Stimulated activated CD4-positive, alpha-beta T cell treated with anti-CD3 and anti-CD28 coated beads, Interleukin-15, amount 100 ng/mL, for 48 hours (primary cell): ENCODE data around the gene LHX2.

ENCODE experiments used
- DNase-seq, 2 donors: peaks; one replicate each; pipeline ENCODE4 v3.0.0-alpha.2; 2020; ENCODE audit warnings: low read depth in 2 of 2

LHX2 gene

DNA sequence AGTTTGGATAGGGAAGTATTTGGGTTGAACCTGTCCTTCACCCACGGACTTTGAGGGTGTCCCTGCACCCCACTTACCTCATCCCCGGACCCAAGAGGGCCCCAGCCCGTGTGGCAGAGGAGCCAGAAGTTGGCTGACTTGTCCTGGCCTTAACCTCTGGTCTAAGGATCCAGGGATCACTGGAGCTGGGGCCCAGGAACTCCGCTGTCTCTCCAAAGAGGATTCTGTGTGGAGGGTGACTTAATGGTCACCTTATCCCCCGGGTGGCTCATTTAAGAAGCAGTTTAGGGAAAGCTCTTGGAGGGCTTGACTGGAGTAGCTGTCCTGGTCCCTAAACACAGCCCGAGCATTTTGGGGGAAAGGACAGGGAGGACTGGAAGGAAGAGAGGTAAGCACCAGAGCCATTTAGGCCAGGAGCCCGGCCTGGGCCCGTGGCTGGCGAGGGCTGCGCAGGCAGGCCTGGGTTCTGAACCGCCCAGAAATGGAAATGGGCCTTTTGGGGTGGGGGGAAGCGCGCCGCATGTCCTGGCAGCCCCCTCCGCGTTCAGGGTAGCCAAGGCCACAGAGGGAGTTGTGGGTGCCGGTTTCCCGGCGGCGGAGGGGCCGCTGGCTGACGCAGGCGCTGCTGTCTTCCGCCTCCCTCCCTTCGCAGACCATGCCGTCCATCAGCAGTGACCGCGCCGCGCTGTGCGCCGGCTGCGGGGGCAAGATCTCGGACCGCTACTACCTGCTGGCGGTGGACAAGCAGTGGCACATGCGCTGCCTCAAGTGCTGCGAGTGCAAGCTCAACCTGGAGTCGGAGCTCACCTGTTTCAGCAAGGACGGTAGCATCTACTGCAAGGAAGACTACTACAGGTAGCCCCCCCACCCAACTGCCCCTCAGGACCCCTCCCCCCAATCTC lies 2.0 kb downstream of the LHX2 start:
- no peak for DNase-seq

DNA sequence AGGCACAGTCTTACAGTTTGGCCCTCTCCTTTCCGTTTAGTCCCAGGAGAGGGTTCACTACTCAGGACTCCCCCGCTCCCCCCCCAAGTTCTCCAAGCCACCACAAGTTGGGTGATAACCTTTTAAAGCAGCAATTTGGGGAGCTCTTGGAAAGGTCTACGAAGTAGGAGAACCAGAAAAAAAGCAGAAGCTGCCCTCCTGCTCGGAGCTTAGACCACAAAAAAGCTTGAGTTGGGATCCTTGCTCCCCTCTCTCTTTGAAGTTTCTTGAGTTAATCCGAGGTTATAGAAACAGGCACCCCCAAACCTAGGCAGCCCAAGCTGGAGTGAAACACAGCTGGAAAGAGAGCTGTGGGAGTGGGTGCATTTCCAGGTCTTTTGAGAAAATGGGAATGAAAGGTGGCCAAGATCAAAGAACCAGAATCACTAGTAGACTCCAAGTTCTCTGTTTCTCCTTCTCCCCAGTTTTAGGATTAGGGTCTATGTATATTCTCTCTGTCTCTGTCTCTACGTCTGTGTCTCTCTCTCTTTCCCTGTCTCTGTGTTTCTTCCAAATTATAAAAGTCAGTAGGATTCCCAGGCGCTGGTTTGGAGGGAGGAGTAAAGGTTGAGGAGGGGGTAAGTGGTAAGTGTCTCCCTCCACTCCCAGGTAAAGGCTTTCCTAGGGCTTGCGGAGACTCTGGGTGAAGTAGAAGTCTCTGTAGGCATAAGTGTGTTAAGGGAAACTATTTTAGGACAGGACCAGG lies 2.8 kb downstream of the LHX2 start:
- no peak for DNase-seq

DNA sequence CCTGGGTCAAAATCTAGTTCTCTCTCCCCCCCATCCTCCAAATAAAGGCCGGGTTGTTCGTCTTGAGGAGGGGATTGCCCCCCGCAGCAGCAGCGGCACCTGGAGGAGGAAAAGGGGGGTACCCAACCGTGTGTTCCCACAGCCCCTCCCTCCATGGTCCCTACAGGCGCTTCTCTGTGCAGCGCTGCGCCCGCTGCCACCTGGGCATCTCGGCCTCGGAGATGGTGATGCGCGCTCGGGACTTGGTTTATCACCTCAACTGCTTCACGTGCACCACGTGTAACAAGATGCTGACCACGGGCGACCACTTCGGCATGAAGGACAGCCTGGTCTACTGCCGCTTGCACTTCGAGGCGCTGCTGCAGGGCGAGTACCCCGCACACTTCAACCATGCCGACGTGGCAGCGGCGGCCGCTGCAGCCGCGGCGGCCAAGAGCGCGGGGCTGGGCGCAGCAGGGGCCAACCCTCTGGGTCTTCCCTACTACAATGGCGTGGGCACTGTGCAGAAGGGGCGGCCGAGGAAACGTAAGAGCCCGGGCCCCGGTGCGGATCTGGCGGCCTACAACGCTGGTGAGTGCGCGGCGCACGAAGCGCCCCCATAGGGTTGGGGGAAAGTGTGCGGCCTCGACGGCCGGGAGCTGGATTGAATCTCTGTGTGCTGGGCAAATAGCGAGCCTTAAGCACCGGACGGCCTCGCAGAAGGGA lies 3.5 kb downstream of the LHX2 start:
- no peak for DNase-seq

DNA sequence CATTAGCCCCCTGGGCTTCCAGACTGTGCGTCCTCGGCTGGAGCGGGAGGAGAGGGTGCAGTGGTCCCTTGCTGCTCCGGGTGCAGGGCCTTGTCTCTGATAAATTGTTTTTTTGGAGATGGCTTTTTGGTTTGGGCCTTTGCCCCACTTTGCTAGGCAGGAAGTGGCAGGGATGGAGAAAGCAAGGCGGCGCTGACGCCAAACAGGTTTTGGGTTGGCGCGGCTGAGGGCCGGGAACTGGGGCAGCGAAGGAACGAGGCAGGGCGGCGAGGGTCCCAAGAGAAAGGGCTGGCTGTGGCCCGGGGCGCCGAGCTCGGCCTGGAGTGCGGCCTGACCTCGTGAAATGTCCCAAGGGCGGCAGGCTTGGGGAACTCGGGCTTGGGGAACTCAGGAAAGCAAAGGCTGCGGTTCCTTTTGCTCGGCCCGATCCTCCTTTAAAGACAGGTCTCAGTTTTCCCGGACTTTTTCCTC lies 4.1 kb downstream of the LHX2 start:
- DNase-seq = no peak

GRCh38 chr9:124016175-124017050 lies 4.8 kb downstream of the LHX2 start:
- DNase-seq = no peak

DNA sequence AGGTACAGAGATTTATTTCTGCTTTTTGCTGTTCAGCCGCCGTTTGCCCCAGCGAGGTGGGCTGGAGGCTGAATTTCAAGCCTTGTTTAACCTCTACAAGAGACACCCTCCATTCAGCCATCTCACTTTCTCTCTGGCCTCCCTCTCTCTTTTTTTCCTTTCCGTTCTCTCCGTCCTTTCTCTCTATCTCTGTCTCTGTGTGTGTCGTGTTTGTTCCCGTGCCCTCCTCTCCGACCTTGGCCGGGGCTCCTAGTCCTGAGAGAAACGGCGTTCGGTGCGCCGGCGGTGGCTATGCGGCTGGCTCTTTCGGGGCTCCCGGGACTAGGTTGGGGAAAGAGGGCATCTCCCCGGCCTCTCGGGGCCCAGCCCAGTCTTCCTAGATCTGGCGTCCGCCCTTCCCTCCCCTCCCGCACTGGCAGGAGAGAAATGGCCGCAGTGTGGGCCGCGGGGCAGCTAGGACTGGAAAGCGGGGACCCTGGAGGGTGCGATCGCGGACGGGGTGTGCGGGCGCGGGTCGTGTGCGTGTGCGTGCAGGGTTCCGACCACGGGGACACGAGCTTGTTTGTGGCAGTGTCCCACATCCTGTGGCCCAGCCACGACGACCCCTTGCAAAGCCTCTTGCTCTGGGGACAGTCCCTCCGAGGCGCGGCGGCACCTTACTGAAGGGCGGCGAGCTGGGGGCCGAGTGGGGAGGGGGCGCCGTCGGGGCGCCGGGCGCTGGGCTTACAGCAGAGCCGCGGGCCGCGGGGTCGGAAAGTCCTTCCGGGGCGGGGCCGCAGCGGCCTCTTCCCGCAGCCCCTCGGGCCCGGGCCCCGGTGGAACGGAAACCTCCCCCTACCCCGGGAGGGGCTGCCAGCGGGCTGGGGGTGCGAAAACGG lies 5.7 kb downstream of the LHX2 start:
- no peak for DNase-seq

GRCh38 chr9:124017929-124018729 lies 6.6 kb downstream of the LHX2 start:
- DNase-seq = no peak

DNA sequence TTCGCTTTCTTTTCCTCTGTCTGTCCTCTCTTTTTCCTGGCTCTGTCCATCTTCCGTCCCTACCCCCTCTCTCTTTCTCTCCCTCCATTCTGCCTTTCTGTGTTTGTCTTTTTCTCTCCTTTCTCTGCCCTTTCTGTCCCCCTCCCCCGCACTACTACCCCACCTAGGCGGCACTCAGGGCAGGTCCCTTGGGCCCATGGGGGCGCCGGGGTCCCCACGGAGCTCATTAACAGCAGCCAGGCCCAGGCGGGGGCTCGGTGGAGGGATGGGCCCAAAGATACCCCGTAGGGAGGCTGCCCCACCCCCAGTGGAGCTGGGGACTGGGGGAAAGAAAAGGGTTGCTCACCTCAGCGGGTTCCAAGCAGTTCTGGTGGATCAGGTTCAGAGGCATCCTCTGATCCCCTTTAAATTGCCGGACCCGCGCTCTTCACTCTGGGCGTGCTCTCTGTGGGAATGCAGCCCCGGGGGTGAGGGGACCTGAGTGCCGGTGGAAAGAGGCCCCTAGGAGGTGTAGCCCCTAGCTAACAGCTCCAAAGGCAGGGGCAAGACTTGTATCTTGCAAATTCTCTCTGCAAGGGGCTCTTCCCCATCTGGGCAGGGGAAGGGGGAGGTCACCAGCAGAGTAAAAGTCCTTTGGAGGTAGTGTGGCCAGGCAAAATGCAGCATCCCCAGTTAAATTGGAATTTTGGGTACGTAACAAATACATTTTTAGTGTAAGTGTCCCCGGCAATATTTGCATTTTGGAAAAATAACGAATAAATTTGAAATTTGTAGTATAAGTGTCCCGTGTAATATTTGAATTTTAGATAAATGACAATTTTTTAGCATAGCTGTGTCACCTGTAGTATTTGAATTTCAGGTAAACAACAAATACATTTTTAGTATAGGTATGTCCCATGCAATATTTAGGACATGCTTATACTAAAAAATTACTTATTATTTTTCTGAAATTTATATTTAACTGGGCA lies 7.4 kb downstream of the LHX2 start:
- DNase-seq = no peak

GRCh38 chr9:124019771-124020519 lies 8.4 kb downstream of the LHX2 start:
- no peak for DNase-seq

DNA sequence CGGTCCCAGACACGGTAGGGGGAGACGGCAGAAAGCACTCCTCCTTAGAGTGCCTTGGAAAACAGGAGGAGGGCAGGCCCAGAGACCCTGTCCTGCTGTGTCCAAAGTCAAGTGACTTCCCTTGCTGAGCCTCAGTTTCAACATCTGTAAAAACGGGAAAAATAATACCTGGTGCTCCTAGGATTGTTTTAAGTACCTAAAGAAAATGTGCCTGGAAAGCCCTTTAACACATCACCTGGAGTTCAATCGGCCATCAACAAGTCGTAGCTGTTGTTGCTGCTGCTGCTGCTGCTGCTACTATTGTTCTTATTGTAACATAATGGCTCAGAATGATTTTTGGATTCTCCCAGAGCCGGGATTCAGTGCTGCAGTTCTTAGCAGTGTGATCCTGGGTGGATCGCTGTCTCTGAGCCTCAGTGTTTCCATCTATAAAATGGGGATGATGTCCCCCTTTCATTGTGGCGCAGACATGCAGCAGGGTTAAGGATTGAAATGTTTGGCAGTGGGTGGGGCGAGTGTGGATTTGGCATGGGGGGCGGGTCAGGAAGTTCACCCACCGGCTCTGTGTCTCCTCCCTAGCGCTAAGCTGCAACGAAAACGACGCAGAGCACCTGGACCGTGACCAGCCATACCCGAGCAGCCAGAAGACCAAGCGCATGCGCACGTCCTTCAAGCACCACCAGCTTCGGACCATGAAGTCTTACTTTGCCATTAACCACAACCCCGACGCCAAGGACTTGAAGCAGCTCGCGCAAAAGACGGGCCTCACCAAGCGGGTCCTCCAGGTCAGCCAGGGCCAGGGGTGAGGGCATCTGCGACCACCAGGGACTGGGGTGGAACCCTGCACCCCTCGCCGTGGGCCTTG lies 9.2 kb downstream of the LHX2 start:
- DNase-seq = no peak

GRCh38 chr9:124021385-124021769 lies 9.8 kb downstream of the LHX2 start:
- no peak for DNase-seq

DNA sequence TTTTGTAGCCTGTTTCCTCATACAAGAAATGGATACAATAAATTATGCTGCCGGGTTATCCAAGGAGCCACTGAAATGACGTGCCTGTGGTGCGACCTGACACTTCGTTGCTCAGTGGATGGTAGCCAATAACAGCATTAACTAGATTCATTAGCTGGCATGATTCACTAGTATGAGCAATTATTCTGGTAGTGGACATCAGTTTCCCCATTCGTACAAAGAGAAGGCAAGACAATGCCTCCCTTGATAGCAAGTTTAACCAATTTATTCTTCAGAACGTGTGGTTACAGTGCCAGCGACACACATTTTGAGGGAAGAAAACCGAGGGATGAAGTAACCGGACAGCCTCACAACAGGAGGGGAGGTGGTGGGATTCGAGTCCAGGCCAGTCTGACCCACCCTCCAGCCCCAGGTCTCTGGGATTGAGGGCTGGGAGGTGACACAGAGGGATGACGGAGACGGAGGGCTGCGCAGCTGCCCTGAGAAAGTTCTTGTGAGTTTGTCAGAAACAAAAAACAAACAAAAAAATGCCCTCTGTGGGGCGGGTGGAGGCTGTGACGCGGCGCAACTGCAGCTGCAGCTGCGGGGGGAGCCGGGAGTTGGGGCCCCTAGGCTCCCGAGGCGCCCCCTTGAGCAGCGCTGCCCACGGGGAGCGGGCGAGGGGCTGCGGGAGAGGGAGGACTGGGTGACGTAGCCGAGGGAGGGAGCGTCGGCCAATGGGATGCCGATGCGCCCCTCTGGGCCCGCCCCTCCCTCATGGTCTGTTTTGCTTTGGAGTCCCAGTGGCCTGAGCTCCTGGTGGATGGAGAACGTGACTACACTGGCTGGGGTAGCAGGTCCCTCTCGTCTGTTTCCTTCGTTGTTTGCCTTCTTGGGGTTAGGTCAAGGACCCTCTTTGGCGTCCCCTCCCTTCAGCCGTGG lies 10.9 kb downstream of the LHX2 start:
- no peak for DNase-seq

DNA sequence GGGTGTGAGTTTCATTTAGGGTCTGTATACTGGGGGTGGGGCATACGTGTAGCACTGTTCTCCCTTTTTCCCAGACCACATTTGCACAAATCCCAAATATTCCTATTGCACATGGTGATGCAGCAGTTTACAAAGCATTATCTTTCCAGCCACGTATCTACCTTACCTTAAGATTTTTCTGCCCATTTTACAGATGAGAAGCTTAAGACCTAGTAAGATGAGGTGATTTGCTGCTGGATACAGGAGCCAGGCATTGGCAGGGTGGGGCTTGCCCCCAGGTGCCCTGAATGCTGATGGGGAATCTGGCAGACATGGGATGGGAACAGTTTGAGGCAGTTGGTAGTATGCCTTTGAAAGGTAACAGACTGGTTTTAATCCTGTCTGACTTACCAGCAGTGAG lies 12.5 kb downstream of the LHX2 start:
- DNase-seq = no peak

DNA sequence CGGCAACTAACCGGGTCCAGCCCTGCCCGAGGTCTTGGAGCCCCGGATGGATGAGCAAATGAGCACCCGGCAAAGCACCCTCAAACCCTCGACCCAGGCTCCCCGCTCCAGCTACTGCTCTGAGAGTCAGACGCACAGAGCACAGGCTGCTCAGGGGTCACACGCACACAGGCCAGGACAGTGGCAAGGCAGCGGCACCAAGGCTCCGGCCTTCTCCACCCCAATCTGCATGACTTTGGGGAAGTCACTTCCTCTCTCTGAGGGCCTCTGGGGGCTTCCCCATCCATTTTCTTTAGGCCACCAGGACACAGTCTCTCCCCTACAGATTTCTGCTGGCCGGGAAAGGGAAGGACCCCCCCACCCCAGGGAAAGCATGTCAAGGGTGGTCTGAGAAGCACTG lies 18.0 kb downstream of the LHX2 start:
- no peak for DNase-seq

- no peak for DNase-seq
These were observed 19.4 kb downstream of the LHX2 start for GRCh38 chr9:124030969-124031451.
